PC-9 (cell line): ENCODE data around the gene ZNF423.

Experiments
- CTCF ChIP-seq: fragments of 200-600 bp; sonication (generic); conservative IDR thresholded peaks from 2 replicates; pipeline ENCODE4 v1.6.1; 2017; ENCODE audit warnings: mixed run types, antibody characterized with exemption, mild to moderate bottlenecking, moderate library complexity
- EZH2 ChIP-seq: fragments of 200-600 bp; sonication (generic); IDR thresholded peaks from 2 replicates; pipeline ENCODE4 v1.8.0; 2017; ENCODE audit warnings: antibody characterized with exemption, low read depth

DNA sequence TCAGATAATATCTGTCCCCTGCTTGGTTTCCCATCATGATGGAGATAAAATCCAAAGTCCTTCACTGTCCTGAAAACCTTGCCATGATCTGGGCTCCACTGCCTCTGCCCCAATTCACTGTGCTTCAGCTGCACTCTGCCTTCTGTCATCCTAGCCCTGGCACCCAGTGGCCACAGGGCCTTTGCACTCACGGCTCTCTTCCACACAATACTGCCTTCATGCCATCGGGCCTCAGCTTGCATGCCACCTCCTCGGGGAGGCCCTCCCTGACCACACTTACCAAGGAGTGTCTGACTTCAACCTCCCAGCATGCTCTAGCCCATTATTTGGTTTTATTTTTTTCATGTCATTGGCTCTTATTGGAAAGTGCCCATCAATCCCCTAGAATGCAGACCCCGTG is 336.2 kb downstream of the ZNF423 start:
- TF ChIP-seq CTCF (no peak), EZH2 (no peak)
